Suprapubic skin (tissue), 4 donors: ENCODE measurements around the gene MYO9A.

Experiments used
- EP300 ChIP-seq: sonication (generic); formaldehyde crosslinking; IDR thresholded peaks from one replicate; pipeline ENCODE4 v1.6.1; 2017; ENCODE audit warnings: antibody characterized with exemption
- POLR2A ChIP-seq, 2 donors: fragments of 450-650 bp; IDR thresholded peaks; one replicate each; pipeline ENCODE4 v1.6.1; 2017; ENCODE audit warnings: antibody characterized with exemption in 2 of 2, mild to moderate bottlenecking in 2 of 2, moderate library complexity in 2 of 2
- POLR2AphosphoS5 ChIP-seq, 3 donors: sonication (generic); formaldehyde crosslinking; IDR thresholded peaks; one replicate each; pipeline ENCODE4 v1.6.1; 2017; ENCODE audit warnings: antibody characterized with exemption in 3 of 3
- TF ChIP-seq, protein P1 (sequence below), 2 donors: fragments of 200-600 bp in 1 of 2; fragments of 450-650 bp in 1 of 2; sonication (generic) in 1 of 2; IDR thresholded peaks; one replicate each; pipeline ENCODE4 v1.5.1; 2016 to 2019; ENCODE audit warnings: antibody characterized with exemption in 2 of 2, mild to moderate bottlenecking in 1 of 2, moderate library complexity in 1 of 2

DNA sequence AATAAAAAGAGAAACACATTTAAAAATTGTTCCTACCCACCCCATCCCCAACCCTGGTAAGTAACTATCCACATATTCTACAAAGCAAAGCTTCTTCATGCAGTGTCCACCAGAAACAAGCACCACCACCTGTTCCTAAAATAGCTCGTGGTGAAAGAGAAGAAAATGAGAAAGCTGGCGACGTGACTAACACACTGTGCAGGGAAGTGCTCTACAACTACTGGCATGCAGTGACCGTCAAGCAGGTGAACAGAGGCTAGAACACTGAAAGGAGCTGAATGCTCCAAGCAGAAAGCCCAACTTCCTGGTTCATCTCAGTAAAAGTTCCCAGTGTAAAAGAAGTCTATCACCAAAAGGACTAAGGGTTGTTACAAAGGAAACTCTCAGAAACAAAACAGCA, 226.9 kb downstream of the MYO9A start:
- TF ChIP-seq, protein P1, sequence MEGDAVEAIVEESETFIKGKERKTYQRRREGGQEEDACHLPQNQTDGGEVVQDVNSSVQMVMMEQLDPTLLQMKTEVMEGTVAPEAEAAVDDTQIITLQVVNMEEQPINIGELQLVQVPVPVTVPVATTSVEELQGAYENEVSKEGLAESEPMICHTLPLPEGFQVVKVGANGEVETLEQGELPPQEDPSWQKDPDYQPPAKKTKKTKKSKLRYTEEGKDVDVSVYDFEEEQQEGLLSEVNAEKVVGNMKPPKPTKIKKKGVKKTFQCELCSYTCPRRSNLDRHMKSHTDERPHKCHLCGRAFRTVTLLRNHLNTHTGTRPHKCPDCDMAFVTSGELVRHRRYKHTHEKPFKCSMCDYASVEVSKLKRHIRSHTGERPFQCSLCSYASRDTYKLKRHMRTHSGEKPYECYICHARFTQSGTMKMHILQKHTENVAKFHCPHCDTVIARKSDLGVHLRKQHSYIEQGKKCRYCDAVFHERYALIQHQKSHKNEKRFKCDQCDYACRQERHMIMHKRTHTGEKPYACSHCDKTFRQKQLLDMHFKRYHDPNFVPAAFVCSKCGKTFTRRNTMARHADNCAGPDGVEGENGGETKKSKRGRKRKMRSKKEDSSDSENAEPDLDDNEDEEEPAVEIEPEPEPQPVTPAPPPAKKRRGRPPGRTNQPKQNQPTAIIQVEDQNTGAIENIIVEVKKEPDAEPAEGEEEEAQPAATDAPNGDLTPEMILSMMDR (IDR thresholded peaks at IDR 0.05), result no peak
- no peak for TF ChIP-seq POLR2A (IDR thresholded peaks at IDR 0.05)
- TF ChIP-seq POLR2AphosphoS5 (IDR thresholded peaks at IDR 0.05), result no peak
- no peak for TF ChIP-seq EP300
